HUES64 (cell line): ENCODE results near the gene PLS3.
"Not testable (repeated sequence)": the region's sequence is repeated elsewhere in the genome, so short reads cannot be mapped to it uniquely, and the experiment has no call there.

Experiments
- H3K27ac ChIP-seq: 2 replicates; pipeline ENCODE4 v1.7.0; 2013; ENCODE audit warnings: low read depth, low read length, inconsistent platforms
- H3K27me3 ChIP-seq: 2 replicates; pipeline ENCODE4 v1.6.1; 2013; ENCODE audit warnings: mild to moderate bottlenecking, low read length; ENCODE audit not compliant: insufficient read depth
- H3K36me3 ChIP-seq: 2 replicates; pipeline ENCODE4 v1.6.1; 2013; ENCODE audit warnings: mild to moderate bottlenecking, low read length; ENCODE audit not compliant: insufficient read depth
- H3K4me1 ChIP-seq: 2 replicates; pipeline ENCODE4 v1.6.1; 2013; ENCODE audit warnings: mild to moderate bottlenecking, low read length, moderate library complexity; ENCODE audit not compliant: insufficient read depth
- H3K4me3 ChIP-seq: 2 replicates; pipeline ENCODE4 v1.5.1; 2013; ENCODE audit warnings: mild to moderate bottlenecking, low read length, moderate library complexity
- H3K9ac ChIP-seq: 2 replicates; pipeline ENCODE4 v1.6.1; 2013; ENCODE audit warnings: mild to moderate bottlenecking, low read depth, low read length
- H3K9me3 ChIP-seq: 2 replicates; pipeline ENCODE4 v1.6.1; 2013; ENCODE audit warnings: low read depth, low read length; ENCODE audit not compliant: insufficient read depth
- WGBS: fragments of 150-250, 120-280 bp; methylation state at CpG from one replicate; pipeline ENCODE4 v1.1.7; 2013; ENCODE audit warnings: missing lambda C conversion rate; 5-methylcytosine and 5-hydroxymethylcytosine counted together

The PLS3 gene

DNA sequence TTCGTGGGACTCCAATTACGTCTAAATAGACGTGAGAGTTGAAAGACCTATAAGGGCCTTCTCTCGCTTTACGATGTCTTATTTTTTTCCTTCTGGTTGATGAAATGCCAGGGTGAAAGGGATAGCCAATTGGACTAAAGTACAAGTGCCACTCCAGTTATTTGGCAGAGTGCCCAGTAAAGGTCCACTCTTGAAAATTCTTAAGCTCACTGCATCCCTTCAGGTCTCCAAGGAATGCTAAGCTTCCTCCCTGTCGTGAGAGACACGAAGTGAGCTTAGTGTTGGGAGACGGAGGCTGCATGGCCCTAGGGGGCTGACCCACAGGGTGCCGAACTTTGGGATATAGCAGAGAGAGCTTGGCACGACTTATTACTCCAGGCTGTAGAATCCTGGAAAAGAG lies 19.9 kb upstream of the PLS3 start:
- not testable (repeated sequence) for H3K4me1 ChIP-seq, H3K9me3 ChIP-seq, H3K27ac ChIP-seq, H3K4me3 ChIP-seq, H3K27me3 ChIP-seq, H3K9ac ChIP-seq, H3K36me3 ChIP-seq
- WGBS = 95% methylated on average over 10 of the region's 10 CpGs

DNA sequence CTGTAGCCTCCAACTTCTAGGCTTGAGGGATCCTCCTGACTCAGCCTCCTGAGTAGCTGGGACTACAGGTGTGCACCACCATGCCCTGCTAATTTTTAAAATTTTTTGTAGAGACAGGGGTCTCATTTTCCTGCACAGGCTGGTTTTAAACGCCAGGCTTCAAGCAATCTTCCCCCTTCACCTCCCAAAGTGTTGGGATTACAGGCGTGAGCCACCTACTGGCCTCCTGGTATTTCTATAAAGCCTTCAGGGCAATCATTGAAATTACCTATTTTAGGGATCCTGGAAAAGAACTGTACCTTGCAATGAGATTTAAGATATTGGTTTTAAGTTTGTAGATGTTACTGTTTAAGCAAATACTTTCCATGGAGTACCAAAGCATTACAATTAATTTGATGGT lies 13.5 kb upstream of the PLS3 start:
- no peak overlapping the region for H3K27ac ChIP-seq

DNA sequence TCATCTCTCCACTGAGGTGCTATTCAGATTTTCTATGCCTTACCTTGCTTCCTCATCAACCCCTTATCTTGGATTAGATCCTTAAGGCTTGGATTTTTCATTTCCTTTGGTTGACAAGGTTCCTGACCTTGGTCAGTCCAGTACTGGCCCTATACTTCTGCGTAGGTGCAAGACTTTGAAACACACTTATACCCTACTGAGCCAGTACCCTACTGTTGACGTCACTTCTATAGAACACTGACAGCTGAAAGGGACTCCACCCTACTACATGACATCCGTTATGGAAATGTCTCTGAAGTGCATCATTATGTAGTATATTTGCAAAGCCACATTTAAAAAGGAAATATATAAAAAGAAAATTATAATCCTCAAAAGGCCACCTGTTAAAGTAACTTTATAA lies 12.0 kb upstream of the PLS3 start:
- no peak overlapping the region for H3K9ac ChIP-seq
- WGBS = 92% methylated on average over 2 of the region's 3 CpGs
- H3K27ac ChIP-seq = no peak overlapping the region
- 0 out of 2 replicates have a peak, but pooled peaks cover 4% of the 10 kb centered on the region for H3K4me1 ChIP-seq
- no peaks in the 10 kb centered on the region for H3K27me3 ChIP-seq
- no peak overlapping the region for H3K4me3 ChIP-seq
- no peaks in the 10 kb centered on the region for H3K9me3 ChIP-seq
- H3K36me3 ChIP-seq = no peaks in the 10 kb centered on the region

More for the DNA sequence above, 13.5 kb upstream of the PLS3 start:
- Histone ChIP-seq H3K4me3 (no peak overlapping the region), H3K27me3 (no peaks in the 10 kb centered on the region), H3K9me3 (no peaks in the 10 kb centered on the region), H3K36me3 (no peaks in the 10 kb centered on the region), H3K4me1 (0 out of 2 replicates have a peak, but pooled peaks cover 4% of the 10 kb centered on the region), H3K9ac (no peak overlapping the region)
- 38% methylated on average over 2 of the region's 2 CpGs for WGBS

DNA sequence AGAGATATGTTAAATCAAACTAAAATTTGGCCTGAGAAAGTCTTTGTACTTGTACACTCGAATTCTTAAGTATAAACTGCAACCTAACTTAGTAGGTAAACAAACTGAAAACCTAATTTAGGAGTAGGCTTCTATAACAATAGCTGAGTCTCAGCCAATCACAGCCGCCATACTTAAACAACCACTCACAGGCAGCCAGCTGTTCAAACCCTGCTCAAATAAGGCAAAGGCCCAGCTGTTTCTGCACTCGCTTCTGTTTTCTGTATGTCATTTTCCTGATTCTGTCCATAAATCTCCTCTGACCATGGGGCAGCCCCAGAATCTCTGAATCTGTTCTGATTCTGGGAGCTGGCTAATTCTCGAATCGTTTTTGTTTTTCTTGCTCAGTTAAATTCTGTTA lies 7.8 kb upstream of the PLS3 start:
- Histone ChIP-seq H3K27ac (no peak overlapping the region), H3K4me1 (0 out of 2 replicates have a peak, but pooled peaks cover 3% of the 10 kb centered on the region), H3K36me3 (no peaks in the 10 kb centered on the region), H3K27me3 (no peaks in the 10 kb centered on the region), H3K9ac (no peak overlapping the region), H3K9me3 (no peaks in the 10 kb centered on the region), H3K4me3 (no peak overlapping the region)
- 92% methylated on average over 4 of the region's 5 CpGs for WGBS

DNA sequence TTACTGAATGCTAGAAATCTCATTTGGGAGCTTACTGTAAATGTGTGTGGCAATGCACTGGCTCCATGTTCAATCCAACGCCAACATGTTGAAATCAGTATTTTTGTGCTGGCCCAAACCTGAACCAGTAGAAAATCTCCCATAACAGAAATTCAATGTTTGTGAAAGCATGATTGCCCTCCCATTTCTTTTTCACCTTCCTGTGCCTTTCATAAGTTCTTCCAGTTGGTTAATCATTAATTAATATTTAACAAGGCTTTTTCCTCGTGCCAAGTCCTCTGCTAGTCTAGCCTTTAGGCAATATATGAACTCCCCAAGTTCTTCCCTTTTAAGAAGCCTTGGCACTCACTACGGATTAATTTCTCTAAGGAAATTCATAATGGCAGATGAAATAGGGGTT lies 1.3 kb upstream of the PLS3 start:
- WGBS = 92% methylated on average over 2 of the region's 3 CpGs
- Histone ChIP-seq H3K4me1 (peaks cover 10% of the 10 kb centered on the region; the same call in 1 of the 2 replicates), H3K36me3 (no peaks in the 10 kb centered on the region), H3K9ac (no peak overlapping the region), H3K4me3 (no peak overlapping the region), H3K27ac (no peak overlapping the region), H3K27me3 (no peaks in the 10 kb centered on the region), H3K9me3 (no peaks in the 10 kb centered on the region)

DNA sequence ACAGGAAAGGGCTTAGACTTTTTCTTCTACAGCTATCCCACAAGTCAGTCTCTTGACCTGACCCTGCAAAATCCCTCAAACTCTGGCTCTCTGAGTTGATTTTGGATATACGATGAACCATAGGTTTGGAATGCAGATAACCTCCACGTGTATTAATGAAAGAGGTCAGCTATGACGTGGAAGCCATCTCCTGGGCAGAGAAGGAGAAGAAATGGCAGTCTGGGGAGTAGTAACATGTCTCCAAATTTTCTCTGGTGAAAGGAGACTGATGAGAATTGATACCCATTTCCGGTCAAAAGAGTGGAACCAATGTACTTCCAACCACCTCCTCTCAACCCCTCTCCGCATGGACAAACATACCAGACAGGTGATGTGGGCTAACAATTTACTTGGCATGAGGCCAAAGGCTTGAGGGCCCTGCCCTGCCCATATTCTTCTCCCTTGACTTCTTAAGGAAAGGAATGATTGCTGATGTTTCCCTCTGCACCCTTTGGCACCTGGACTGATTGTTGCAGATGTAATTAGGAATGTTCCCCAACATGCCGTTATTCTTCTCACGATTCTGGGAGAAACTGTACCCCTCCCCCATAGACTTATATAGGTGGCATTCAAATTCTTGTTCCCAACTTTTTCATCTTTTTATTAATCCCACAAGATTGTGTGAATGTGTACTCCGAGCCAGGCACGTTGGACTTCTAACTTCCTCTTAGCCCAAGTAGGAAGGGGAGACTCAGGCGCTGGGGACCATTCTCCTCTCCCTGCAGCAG lies 580 bp upstream of the PLS3 start:
- H3K27ac ChIP-seq = peak overlapping the region; percentile 68; the same call in 1 of the 2 replicates
- H3K4me3 ChIP-seq = peak overlapping the region; percentile 82

DNA sequence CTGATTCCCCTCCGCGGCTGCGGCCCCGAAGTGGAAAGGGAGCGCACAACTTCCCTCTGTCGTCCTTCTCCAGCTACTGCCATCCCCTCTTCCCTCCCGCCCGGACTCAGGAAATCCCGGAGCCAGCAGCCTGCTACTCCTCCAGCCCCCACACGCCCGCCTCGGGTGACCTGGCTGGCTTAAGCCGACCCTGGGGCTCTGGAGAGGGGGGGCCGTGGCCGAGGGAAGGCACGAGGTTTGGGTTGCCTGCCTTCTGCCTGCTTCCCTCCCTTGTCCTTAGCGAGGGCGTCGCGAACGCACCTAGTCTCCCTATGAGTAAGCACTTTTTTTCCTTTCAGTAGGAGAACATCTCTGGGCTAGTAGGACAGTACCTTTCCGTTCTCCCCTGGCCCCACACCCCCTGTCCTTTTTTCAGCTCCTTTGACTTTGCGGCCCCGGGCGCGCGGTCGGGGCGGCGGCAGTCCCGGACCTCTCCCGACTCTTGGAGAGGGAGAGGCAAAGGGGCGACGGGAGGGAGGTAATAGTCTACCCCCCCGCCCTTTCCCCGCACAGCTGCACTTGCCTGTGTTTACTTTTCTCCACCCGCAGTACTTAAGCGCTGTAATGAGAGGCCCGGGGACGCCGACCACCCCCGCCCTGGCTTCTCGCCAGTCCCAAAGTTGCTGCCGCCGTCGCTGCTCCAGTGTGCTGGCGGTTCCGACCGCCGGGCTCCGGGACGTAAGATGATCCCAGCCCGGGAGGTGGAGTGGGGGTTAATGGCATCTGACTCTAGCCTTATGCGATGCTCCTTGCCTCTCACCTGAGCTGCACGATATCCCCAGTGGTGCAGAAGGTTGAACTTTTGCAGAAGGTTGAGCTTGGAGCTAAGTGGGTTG lies 868 bp downstream of the PLS3 start:
- Histone ChIP-seq H3K9ac (peak overlapping the region; percentile 85), H3K4me1 (peaks cover 10% of the 10 kb centered on the region; the same call in 1 of the 2 replicates), H3K27me3 (no peaks in the 10 kb centered on the region), H3K9me3 (no peaks in the 10 kb centered on the region), H3K36me3 (no peaks in the 10 kb centered on the region), H3K4me3 (peak overlapping the region; percentile 82), H3K27ac (peak overlapping the region; percentile 68)
- WGBS = 0% methylated on average over 53 of the region's 55 CpGs

More for the DNA sequence above, 580 bp upstream of the PLS3 start:
- Histone ChIP-seq H3K36me3 (no peaks in the 10 kb centered on the region), H3K27me3 (no peaks in the 10 kb centered on the region), H3K4me1 (peaks cover 10% of the 10 kb centered on the region; the same call in 1 of the 2 replicates), H3K9me3 (no peaks in the 10 kb centered on the region), H3K9ac (no peak overlapping the region)
- 46% methylated on average over 9 of the region's 10 CpGs for WGBS

DNA sequence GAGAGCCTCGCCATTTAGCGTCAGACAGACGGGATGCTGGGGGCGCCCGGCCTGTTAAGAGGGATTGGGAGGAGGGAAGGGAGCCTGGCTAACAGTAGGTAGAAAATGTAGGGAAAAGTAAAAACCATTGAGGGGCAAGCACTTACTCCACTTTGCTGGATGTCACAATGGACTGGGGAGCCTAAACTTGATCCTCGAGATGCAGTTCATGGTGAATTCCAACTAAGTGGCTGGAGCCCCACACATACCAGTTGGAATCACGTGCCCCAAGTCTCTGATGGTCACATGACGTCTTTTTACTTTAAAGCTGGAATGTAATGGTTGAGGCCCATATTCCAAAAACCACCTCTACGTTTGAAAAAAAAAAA lies 1.5 kb downstream of the PLS3 start:
- peak overlapping the region; percentile 85 for H3K9ac ChIP-seq
- WGBS = under 1% methylated on average over 6 of the region's 9 CpGs
- H3K4me1 ChIP-seq = peaks cover 10% of the 10 kb centered on the region; the same call in 1 of the 2 replicates
- no peaks in the 10 kb centered on the region for H3K27me3 ChIP-seq
- no peaks in the 10 kb centered on the region for H3K36me3 ChIP-seq
- peak overlapping the region; percentile 82 for H3K4me3 ChIP-seq
- H3K9me3 ChIP-seq = no peaks in the 10 kb centered on the region
- H3K27ac ChIP-seq = no peak overlapping the region

DNA sequence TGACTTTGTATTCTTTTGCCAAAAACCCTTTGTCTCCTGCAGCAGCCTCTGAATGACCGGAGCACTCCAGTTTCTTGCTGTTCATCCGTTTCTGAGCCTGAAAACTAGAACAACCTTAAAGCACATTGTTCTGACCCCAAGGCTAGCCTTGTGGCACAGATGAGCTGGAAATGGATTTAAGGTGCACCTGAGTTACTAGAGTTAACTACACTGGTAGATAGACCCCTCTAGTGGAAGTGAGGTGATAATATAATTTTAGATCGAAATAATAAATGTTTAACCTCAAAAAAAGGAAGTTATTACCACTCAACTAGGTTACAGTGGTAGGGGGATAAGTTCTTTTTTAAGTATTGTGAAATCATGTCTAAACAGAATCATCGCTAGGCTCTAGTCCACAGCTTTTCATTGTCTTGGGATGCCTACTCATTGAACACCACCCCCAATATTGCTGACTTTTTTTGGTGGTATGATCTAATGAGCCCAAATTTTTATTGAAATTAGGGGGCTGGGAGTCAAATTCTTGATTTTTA lies 2.7 kb downstream of the PLS3 start:
- Histone ChIP-seq H3K36me3 (peaks cover 3% of the 10 kb centered on the region; the same call in 1 of the 2 replicates), H3K27me3 (no peaks in the 10 kb centered on the region), H3K4me1 (peaks cover 10% of the 10 kb centered on the region; the same call in 1 of the 2 replicates), H3K4me3 (no peak overlapping the region), H3K27ac (no peak overlapping the region), H3K9ac (no peak overlapping the region), H3K9me3 (no peaks in the 10 kb centered on the region)
- WGBS = 70% methylated on average over 2 of the region's 4 CpGs

DNA sequence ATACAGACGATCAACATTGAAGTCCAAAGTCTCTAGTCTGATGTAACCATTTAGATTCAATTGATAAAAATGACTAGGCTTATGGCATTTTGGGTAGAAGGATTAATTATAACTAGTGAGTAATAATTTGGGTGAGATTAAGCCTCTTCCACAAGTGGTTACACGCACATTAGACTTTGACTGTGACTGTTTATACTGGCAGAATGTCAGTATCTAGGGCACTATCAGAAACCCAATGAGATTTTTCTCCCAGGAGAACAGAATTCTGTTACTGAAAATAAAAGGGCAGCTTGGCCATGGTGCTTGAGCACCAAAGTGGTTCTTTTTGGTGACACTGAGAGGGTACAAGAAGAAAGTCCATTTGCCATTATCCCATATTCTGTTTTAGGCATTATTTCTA lies 3.3 kb downstream of the PLS3 start:
- Histone ChIP-seq H3K27ac (no peak overlapping the region), H3K9me3 (no peaks in the 10 kb centered on the region), H3K4me1 (peaks cover 10% of the 10 kb centered on the region; the same call in 1 of the 2 replicates), H3K27me3 (no peaks in the 10 kb centered on the region), H3K36me3 (peaks cover 3% of the 10 kb centered on the region; the same call in 1 of the 2 replicates), H3K9ac (no peak overlapping the region), H3K4me3 (no peak overlapping the region)
- WGBS = 100% methylated on average over 1 of the region's 2 CpGs

DNA sequence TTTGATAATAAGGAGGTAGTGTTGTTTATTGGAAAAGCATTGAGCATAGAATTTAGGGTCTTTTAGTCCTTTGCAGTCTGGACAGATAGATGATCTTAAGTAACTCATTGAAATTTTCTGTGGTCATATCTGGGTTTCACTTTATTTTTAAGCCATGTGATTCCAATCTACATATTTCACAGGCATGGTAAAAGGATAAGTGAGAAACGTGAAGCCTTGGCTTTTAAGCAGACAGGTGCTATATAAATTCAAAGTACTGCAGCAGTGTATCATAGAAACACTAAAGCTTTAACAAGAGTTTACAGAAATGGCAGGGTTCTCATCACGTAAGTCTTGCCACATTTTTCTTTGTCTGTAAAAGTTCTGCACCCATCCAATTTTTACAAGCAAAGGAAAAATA lies 4.9 kb downstream of the PLS3 start:
- WGBS = 80% methylated on average over 1 of the region's 2 CpGs
- H3K27me3 ChIP-seq = no peaks in the 10 kb centered on the region
- H3K36me3 ChIP-seq = peaks cover 3% of the 10 kb centered on the region; the same call in 1 of the 2 replicates
- H3K4me3 ChIP-seq = no peak overlapping the region
- H3K4me1 ChIP-seq = peaks cover 10% of the 10 kb centered on the region; the same call in 1 of the 2 replicates
- H3K9me3 ChIP-seq = no peaks in the 10 kb centered on the region
- no peak overlapping the region for H3K27ac ChIP-seq
- no peak overlapping the region for H3K9ac ChIP-seq
